Uterus (tissue), 2 donors: Measurements from ENCODE around the gene JMY.

Experiments used
- CTCF ChIP-seq, 4 experiments: fragments of 200-600 bp in 2 of 4; fragments of 450-650 bp in 2 of 4; sonication (generic) in 2 of 4; IDR thresholded peaks; one replicate each; pipeline ENCODE4 v1.5.1; 2016 to 2019; ENCODE audit warnings: antibody characterized with exemption in 4 of 4, mild to moderate bottlenecking in 2 of 4, moderate library complexity in 1 of 4
- POLR2A ChIP-seq, 2 donors: fragments of 450-650 bp; IDR thresholded peaks; one replicate each; pipeline ENCODE4 v1.6.1; 2016; ENCODE audit warnings: antibody characterized with exemption in 2 of 2, mild to moderate bottlenecking in 1 of 2, moderate library complexity in 1 of 2

- no peak for TF ChIP-seq CTCF (IDR thresholded peaks at IDR 0.05)
- TF ChIP-seq POLR2A (IDR thresholded peaks at IDR 0.05), result no peak
These were observed 46.3 kb upstream of the JMY start for GRCh38 chr5:79189439-79190234.
